Measurements from ENCODE around the gene PDIA6.

Gene PDIA6

DNA sequence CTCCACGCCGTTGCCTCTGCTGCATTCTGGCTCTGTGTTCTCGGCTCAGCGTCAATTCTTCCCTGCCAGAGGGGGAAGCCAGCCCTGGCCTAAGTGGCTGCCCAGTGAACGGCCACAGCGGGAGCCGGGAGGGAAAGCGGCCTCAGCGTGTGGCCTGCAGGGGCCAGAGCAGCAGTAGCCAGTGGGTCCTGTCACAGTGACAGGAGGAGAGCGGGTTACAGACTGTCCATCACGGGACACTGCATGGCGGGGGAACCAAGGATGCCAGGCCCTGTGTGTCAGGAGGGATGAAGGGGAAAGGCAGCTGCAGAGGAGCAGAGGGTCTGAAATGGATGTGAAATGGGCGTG, 39.7 kb downstream of the PDIA6 start:
- no peaks in the 10 kb centered on the region for H3K9me2 ChIP-seq (replicated peaks; ENCODE audit: insufficient read depth, low read length)
- H3K9me3 ChIP-seq (ENCODE audit: insufficient read depth, low read length) = no peaks in the 10 kb centered on the region
- H4K20me1 ChIP-seq (ENCODE audit: low read depth, low read length) = no peaks in the 10 kb centered on the region; the same call in 1 of the 2 replicates
- H2AFZ ChIP-seq (ENCODE audit: low read depth, low read length, severe bottlenecking) = no peak overlapping the region
- no peak overlapping the region for H3K4me3 ChIP-seq (ENCODE audit: insufficient read depth, low read length, poor library complexity, severe bottlenecking)
- H3F3A ChIP-seq (ENCODE audit: insufficient read depth) = no peaks in the 10 kb centered on the region
- H3K27ac ChIP-seq (ENCODE audit: low read depth, low read length) = no peak overlapping the region
- no peaks in the 10 kb centered on the region for H3K27me3 ChIP-seq (ENCODE audit: low read length)
- H3K4me2 ChIP-seq (ENCODE audit: low read depth, low read length, poor library complexity, severe bottlenecking) = no peak overlapping the region
- TF ChIP-seq CTCF (IDR thresholded peaks at IDR 0.05; ENCODE audit: insufficient read depth, low read length, poor library complexity, severe bottlenecking) = no peak
- H3K79me2 ChIP-seq (ENCODE audit: insufficient read depth, low read length) = no peaks in the 10 kb centered on the region
- no peak overlapping the region for H3K9ac ChIP-seq (ENCODE audit: low read length)
- H3K36me3 ChIP-seq (ENCODE audit: low read length) = no peaks in the 10 kb centered on the region

- Histone ChIP-seq H4K20me1 (ENCODE audit: low read depth, low read length) (no peaks in the 10 kb centered on the region; the same call in 1 of the 2 replicates), H3K36me3 (ENCODE audit: low read length) (no peaks in the 10 kb centered on the region), H3K4me3 (ENCODE audit: insufficient read depth, low read length, poor library complexity, severe bottlenecking) (no peak overlapping the region), H3K9ac (ENCODE audit: low read length) (no peak overlapping the region), H3K27ac (ENCODE audit: low read depth, low read length) (no peak overlapping the region), H2AFZ (ENCODE audit: low read depth, low read length, severe bottlenecking) (no peak overlapping the region), H3K79me2 (ENCODE audit: insufficient read depth, low read length) (no peaks in the 10 kb centered on the region), H3K4me2 (ENCODE audit: low read depth, low read length, poor library complexity, severe bottlenecking) (no peak overlapping the region), H3K27me3 (ENCODE audit: low read length) (no peaks in the 10 kb centered on the region), H3F3A (ENCODE audit: insufficient read depth) (no peaks in the 10 kb centered on the region), H3K9me3 (ENCODE audit: insufficient read depth, low read length) (no peaks in the 10 kb centered on the region), H3K9me2 (replicated peaks; ENCODE audit: insufficient read depth, low read length) (no peaks in the 10 kb centered on the region)
- no peak for TF ChIP-seq EZH2phosphoT487 (conservative IDR thresholded peaks at IDR 0.05; ENCODE audit: low read length)
- TF ChIP-seq CTCF (IDR thresholded peaks at IDR 0.05; ENCODE audit: insufficient read depth, low read length, poor library complexity, severe bottlenecking) = no peak
Measured at GRCh38 chr2:10772201-10772867, 40.3 kb downstream of the PDIA6 start.

GRCh38 chr2:10771786-10772185, 40.8 kb downstream of the PDIA6 start:
- H3K9me3 ChIP-seq (ENCODE audit: insufficient read depth, low read length) = no peaks in the 10 kb centered on the region
- H3K27ac ChIP-seq (ENCODE audit: low read depth, low read length) = no peak overlapping the region
- H3K9ac ChIP-seq (ENCODE audit: low read length) = no peak overlapping the region
- no peaks in the 10 kb centered on the region for H3K36me3 ChIP-seq (ENCODE audit: low read length)
- no peak overlapping the region for H2AFZ ChIP-seq (ENCODE audit: low read depth, low read length, severe bottlenecking)
- no peak overlapping the region for H3K4me2 ChIP-seq (ENCODE audit: low read depth, low read length, poor library complexity, severe bottlenecking)
- no peaks in the 10 kb centered on the region for H3K27me3 ChIP-seq (ENCODE audit: low read length)
- no peaks in the 10 kb centered on the region; the same call in 1 of the 2 replicates for H4K20me1 ChIP-seq (ENCODE audit: low read depth, low read length)
- H3K4me3 ChIP-seq (ENCODE audit: insufficient read depth, low read length, poor library complexity, severe bottlenecking) = no peak overlapping the region
- TF ChIP-seq EZH2phosphoT487 (conservative IDR thresholded peaks at IDR 0.05; ENCODE audit: low read length) (no peak), CTCF (IDR thresholded peaks at IDR 0.05; ENCODE audit: insufficient read depth, low read length, poor library complexity, severe bottlenecking) (no peak)
- H3K79me2 ChIP-seq (ENCODE audit: insufficient read depth, low read length) = no peaks in the 10 kb centered on the region
- H3K9me2 ChIP-seq (replicated peaks; ENCODE audit: insufficient read depth, low read length) = no peaks in the 10 kb centered on the region
- H3F3A ChIP-seq (ENCODE audit: insufficient read depth) = peaks cover under 1% of the 10 kb centered on the region; the same call in 1 of the 2 replicates
